Mesodermal cell (in vitro differentiated cells): ENCODE measurements around the gene CHST1.

Source experiments
- H3K27ac ChIP-seq: 2 replicates; pipeline ENCODE4 v1.7.0; 2013; ENCODE audit warnings: mild to moderate bottlenecking, low read depth, low read length, moderate library complexity; ENCODE audit not compliant: severe bottlenecking
- H3K36me3 ChIP-seq: 2 replicates; pipeline ENCODE4 v1.7.1; 2013; ENCODE audit warnings: mild to moderate bottlenecking, low read length, moderate library complexity; ENCODE audit not compliant: control insufficient read depth, insufficient read depth
- H3K4me1 ChIP-seq: one replicate; pipeline ENCODE4 v1.7.1; 2013; ENCODE audit warnings: mild to moderate bottlenecking, low read length; ENCODE audit not compliant: insufficient read depth, control insufficient read depth, poor library complexity, severe bottlenecking
- H3K4me3 ChIP-seq: 2 replicates; pipeline ENCODE4 v1.7.0; 2013; ENCODE audit warnings: low read length, control low read depth, mild to moderate bottlenecking; ENCODE audit not compliant: insufficient read depth, poor library complexity, severe bottlenecking; ENCODE audit errors: extremely low read depth
- H3K9me3 ChIP-seq: 2 replicates; pipeline ENCODE4 v1.7.1; 2013; ENCODE audit warnings: mild to moderate bottlenecking, low read length, moderate library complexity; ENCODE audit not compliant: control insufficient read depth
- WGBS, 2 experiments: methylation state at CpG; one replicate each; pipeline ENCODE4 v1.1.5; 2013; ENCODE audit warnings: missing lambda C conversion rate in 2 of 2; ENCODE audit not compliant: insufficient coverage in 2 of 2; 5-methylcytosine and 5-hydroxymethylcytosine counted together

CHST1 gene

DNA sequence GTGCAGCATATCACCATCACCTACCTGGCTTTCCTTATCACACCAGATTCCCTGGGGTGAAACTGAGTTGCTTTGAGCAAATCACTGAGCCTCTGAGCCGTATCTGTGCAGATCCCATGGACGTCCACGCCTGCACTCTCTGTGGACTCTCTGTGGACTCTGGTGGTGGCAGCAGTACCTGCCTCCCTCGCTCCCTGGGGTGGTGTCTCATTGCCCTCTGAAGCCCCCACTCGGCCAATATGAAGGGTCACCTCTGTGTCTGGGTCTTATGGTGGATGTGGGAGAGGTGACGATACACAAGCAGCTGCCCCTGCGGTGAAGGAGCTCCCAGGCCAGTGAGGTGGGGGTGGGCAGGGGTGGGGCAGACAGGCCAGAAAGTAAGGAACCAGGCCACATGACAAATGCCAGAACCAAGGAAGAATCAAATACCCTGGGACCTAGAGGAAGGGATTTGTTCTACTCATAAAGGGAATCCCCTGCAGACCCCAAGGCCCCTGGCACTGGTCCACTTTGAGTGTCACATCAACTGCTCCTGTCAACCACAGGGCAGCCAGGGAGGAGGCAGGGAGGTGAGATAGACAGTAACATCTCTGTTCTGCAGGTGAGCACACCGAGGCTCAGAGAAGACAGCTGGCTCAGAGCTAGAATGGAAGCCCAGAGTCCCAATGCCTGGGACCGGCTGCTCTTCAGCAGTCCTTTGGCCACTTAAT is 9.2 kb upstream of the CHST1 start:
- Histone ChIP-seq H3K4me3 (no peak overlapping the region), H3K36me3 (no peaks in the 10 kb centered on the region), H3K4me1 (peaks cover 3% of the 10 kb centered on the region), H3K27ac (no peak overlapping the region), H3K9me3 (no peaks in the 10 kb centered on the region)
- WGBS, 2 experiments = 88 to 94% methylated on average over 8 of the region's 9 CpGs

DNA sequence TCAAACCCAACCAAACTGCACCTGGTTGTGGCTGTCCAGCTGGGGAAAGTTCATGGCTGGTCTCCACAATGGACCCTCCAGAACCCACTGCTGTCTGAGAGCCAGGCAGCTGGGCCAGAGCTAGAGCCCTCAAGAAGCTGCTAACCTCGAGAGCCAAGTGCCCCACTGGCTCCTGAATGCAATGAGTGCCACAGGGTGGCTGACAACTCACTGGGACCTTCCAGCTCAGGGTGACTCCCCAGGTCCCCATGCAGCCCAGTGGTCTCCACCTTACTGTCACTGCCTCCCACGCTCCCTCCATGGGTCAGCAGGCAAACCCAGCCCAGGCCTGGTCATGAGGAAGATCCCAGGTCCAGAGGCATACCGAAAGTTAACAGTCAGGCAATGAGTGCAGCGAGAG is 8.0 kb upstream of the CHST1 start:
- WGBS, 2 experiments = 85 to 94% methylated on average over 4 of the region's 4 CpGs
- Histone ChIP-seq H3K27ac (no peak overlapping the region), H3K9me3 (no peaks in the 10 kb centered on the region), H3K36me3 (no peaks in the 10 kb centered on the region), H3K4me3 (no peak overlapping the region), H3K4me1 (peaks cover 3% of the 10 kb centered on the region)

DNA sequence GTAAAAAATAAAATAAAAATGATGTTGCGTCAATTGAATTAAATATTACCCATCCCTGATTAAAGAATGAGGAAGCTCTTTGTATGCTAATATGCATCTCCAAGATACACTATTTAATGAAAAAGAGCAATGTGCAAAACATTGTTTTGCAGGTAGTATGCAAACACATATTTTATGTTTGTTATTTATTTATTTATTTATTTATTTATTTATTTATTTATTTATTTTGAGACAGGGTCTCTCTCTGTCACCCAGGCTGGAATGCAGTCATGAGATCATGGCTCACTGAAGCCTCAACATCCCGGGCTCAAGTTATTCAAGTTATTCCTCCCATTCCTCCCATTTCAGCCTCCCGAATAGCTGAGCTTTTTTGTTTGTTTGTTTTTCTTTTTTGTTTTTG is 7.2 kb upstream of the CHST1 start:
- no peak overlapping the region for H3K27ac ChIP-seq
- H3K36me3 ChIP-seq = no peaks in the 10 kb centered on the region
- no peak overlapping the region for H3K4me3 ChIP-seq
- no CpG with 5 or more reads among the region's 3 CpGs for WGBS, 2 experiments
- peaks cover 3% of the 10 kb centered on the region for H3K4me1 ChIP-seq
- no peaks in the 10 kb centered on the region for H3K9me3 ChIP-seq

DNA sequence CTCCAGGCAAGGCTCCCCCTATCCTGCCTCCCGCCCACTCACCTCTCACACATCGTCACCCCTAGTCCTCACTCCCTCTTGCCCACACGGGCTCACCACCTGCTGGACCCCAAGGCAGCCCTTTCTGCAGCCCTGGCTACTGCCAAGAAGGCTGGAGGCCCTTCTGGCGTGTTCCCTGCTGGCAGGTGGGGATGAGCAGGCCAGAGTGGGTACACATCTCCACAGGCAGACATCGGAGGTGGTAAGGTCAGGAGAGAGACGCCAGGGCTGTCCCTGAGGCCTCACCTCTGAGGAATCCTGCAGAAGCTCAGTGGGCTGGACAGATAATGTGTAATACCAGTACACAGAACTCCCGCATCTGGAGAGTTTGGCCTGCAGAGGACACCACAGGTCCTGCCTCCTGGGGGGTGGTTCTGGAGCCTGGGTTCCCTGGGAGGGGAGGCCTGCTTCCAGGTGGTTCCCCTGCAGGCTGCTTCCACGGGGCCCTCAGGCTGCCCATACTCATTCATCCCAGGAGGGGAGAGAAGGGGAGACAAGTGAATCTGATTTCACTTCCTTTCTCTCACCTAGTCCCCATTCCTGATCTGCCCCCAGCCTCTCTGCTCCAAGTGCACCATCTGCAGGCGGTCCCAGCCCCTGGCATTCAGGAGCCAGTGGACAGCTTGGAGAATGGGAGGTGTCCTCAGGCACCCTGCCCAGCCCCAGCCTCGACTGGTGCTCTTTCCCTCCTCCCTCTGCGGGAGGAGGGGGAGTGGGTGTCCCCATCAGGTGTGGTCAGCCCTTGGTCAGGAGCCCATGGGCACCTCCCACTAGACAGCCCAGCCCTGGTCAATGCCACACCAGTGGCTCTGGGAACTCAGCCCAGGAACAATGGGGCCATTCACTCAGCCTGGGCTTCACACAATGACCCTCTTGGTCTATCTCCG is 6.1 kb upstream of the CHST1 start:
- no peak overlapping the region for H3K4me3 ChIP-seq
- WGBS, 2 experiments = 82 to 85% methylated on average over 7 to 8 of the region's 12 CpGs
- H3K36me3 ChIP-seq = no peaks in the 10 kb centered on the region
- no peak overlapping the region for H3K27ac ChIP-seq
- H3K9me3 ChIP-seq = no peaks in the 10 kb centered on the region
- H3K4me1 ChIP-seq = peaks cover 3% of the 10 kb centered on the region

DNA sequence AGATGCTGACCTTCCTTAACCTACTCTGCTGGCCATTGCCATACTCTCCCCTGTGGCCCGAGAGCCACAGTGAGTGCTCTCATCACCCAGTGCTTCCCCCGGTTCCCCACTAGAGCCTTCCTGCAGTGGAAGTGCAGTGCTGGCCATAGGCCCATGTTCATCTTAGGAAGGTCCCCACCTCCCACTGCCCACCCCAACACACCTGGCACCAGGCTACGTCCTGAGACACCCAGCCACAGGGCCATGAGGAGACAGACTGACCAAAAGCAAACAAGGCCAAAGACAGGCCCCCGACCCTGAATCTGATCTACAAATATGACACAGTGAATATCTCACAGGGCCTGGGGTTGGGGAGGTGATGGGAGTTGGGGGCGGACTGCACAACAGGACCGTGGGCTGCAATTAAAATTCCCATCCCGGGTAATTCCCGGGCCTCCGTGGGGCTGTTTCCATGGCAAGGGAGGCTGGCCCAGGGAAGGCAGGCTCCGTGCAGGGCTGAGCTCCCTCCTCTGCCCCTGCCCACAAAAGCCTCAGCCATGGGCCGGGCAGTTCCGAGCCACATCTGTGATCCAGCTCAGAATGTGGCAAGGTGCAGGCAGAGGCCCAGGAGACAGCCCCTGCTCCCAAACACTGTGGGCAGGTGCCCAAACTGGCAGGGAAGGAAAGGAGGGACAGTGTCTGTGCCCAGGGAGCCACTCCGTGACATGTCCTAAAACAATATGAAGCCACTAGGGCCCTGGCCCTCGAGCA is 5.1 kb upstream of the CHST1 start:
- H3K4me3 ChIP-seq = no peak overlapping the region
- H3K4me1 ChIP-seq = peaks cover 3% of the 10 kb centered on the region
- WGBS, 2 experiments = 75 to 79% methylated on average over 9 to 11 of the region's 14 CpGs
- no peaks in the 10 kb centered on the region for H3K9me3 ChIP-seq
- H3K36me3 ChIP-seq = no peaks in the 10 kb centered on the region
- H3K27ac ChIP-seq = no peak overlapping the region

DNA sequence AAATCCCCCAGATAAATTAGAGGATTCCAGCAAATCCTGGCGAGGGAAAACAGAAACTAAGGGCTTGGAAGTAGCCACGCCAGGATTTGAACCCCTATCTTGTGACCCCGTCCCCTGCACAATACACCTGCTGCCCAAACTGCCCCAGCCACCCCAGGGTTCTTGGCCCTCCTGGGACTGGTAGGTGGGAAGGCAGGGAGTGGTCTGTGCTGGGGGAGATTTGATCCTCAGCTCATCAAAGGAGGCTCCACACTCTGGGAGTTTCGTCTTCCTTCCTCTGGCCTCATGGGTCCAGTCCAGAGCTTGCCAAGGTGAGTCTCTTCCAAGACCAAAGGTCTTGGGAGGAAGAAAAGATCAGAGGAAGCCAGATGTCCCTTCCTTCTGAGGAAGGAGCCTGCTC is 4.5 kb upstream of the CHST1 start:
- Histone ChIP-seq H3K4me3 (no peak overlapping the region), H3K36me3 (no peaks in the 10 kb centered on the region), H3K4me1 (peaks cover 3% of the 10 kb centered on the region), H3K27ac (no peak overlapping the region), H3K9me3 (no peaks in the 10 kb centered on the region)
- 79 to 84% methylated on average over 3 of the region's 4 CpGs for WGBS, 2 experiments

DNA sequence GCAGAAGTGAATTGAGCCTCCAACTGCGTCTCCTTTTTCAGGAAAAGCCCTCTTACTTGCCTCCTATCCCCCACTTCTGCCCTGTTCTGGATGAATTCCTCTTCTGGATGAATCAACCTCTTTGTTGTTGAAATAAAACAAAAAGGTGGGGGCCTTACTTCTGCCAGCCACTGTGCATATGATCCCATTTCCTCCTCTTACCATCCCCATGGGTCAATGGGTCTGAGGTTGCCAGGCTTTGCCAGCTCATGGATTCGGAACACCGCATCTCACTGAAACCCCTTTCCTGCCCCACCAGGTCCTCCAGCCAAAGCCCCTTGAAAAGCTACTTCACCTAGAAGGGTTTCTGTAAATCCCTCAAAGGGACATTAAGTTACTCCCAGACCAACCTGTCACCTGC is 3.7 kb upstream of the CHST1 start:
- Histone ChIP-seq H3K36me3 (no peaks in the 10 kb centered on the region), H3K4me3 (no peak overlapping the region), H3K9me3 (no peaks in the 10 kb centered on the region), H3K27ac (no peak overlapping the region), H3K4me1 (peaks cover 7% of the 10 kb centered on the region)
- 95 to 100% methylated on average over 3 of the region's 3 CpGs for WGBS, 2 experiments

DNA sequence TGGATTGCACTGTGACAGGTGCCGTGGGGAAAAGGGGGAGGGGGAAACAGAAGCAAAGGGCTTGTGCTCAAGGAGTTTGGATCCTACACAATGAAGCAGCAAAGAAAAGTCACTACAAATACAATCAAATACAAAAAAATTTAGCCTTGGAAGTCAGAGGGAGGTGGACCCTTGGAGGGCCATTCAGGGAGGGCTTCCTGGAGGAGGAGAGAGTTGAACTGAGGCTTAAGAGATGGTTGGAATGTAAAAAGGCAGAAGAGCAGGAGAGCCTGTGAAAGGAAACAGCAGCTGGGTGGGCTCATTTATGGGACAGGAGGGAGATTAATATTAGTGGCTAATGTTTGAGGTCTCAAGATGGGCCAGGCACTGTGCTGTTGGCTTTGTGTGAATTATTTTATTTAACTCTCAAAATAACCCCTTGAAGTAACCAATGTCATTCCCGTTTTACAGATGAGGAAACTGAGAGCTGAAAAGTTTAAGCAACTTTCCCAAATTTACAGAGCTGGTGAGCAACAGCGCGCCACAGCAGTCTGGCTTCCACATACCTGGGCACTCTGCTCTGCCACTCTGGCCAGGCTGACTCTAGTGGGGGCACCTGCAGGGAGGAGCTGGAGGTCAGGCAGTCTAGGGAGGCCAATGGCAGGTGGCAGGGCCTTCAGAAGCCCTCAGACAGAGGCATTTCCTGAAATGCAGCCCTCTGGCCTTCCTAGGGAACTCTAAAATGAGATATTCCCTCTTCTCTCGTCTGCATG is 2.7 kb upstream of the CHST1 start:
- peaks cover 17% of the 10 kb centered on the region for H3K4me1 ChIP-seq
- no peak overlapping the region for H3K4me3 ChIP-seq
- WGBS, 2 experiments = 94 to 100% methylated on average over 3 of the region's 5 CpGs
- H3K36me3 ChIP-seq = no peaks in the 10 kb centered on the region
- no peaks in the 10 kb centered on the region for H3K9me3 ChIP-seq
- H3K27ac ChIP-seq = no peak overlapping the region

DNA sequence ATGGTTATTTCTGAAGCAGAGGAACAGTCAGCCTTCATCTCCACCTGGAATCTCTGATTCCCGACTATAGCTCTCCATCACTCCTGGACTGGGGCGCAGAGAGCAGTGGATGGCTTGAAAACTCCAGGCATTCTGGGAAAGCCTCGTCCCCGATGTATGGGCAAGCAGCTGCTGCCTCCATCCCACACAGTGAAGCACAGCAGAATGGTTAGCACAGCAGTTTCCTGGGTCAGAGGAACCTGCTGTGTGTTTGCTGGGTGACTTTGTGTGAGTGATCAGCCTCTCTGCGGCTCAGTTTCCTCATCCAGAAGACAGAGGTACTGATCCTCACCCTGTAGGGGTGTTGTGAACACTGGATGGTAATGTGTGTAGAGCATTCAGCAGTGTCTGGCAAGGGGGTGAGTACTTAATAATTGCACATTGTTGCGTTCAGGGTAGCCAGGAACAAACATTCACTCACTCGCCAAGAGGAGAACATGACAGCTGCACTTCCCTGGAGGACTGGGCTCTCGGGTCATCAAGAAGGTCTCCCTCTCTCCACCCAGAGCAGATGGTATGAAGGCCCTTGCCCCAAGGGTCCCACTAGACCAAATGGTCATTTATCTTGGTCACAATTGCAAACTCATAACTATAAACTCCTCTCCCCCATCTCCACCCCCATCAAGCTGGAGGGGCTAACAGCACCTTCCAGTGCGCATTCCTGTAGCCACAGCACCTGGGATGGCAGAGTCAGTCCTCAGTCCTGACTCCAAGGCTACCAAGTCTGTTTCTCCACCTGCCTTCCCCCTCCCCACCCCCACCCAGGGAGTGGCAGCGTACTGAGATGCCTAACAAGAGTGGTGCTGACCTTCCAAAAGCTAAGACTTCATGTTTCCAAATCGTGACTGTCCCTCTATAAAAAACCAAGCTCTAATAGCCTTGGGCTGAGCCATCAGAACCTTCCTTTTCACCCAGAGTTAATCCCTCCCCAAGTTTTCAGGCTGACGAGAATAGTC is 1.5 kb upstream of the CHST1 start:
- H3K27ac ChIP-seq = no peak overlapping the region
- peaks cover 26% of the 10 kb centered on the region for H3K4me1 ChIP-seq
- no peak overlapping the region for H3K4me3 ChIP-seq
- no peaks in the 10 kb centered on the region for H3K9me3 ChIP-seq
- 81 to 98% methylated on average over 6 to 9 of the region's 12 CpGs for WGBS, 2 experiments
- H3K36me3 ChIP-seq = no peaks in the 10 kb centered on the region
